HG03066 (cell line): Measurements from ENCODE around the gene HTT.

Source experiments
- ATAC-seq: cut with Tn5 transposase; IDR thresholded peaks from one replicate; pipeline ENCODE4 v1.9.1; 2021; ENCODE audit warnings: low read depth; ENCODE audit not compliant: unreplicated experiment

HTT gene

DNA sequence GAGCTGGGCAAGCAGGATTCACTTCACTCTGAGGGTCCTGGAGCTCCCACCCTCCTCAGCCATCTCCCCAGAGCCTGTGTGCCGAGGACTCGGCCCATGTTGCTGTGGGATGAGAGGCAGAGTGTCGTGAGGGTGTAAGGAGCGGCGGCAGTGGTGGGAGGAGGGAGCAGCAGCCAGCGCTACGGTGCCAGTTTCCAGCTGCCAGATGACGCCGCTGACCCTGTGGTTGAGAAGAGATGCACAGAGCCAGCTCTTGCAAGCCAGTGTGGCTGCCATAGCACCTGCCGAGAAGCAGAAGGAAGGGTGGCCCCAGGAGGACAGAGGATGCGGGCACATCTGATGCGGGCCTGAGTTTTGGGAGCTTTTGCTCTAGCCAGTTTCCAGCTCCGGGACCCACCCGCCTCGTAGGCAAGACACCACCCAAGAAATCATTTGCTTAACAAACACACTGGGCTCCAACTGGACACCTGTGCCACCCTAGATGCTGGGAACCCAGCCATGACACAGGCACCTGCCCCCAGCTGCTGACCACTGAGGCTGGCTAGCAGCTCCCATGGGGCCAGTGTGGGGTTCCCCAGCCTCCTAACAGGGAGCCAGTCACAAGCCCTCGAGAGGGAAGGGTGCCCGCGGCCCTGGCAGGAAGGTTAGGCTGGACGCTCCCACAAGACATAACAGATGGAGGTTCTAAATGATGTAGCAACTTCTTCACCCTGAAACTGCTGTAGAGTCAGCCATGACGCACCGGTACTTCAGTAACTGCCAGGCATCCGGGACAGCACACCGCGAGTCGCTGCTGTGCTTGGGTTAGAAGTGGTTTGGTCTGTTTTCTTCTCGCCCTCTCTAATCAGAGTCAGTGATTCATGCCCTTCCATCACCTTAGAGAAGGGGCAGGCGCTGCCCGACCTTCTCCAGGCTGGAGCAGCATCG is 183.3 kb downstream of the HTT start:
- no peak for ATAC-seq

DNA sequence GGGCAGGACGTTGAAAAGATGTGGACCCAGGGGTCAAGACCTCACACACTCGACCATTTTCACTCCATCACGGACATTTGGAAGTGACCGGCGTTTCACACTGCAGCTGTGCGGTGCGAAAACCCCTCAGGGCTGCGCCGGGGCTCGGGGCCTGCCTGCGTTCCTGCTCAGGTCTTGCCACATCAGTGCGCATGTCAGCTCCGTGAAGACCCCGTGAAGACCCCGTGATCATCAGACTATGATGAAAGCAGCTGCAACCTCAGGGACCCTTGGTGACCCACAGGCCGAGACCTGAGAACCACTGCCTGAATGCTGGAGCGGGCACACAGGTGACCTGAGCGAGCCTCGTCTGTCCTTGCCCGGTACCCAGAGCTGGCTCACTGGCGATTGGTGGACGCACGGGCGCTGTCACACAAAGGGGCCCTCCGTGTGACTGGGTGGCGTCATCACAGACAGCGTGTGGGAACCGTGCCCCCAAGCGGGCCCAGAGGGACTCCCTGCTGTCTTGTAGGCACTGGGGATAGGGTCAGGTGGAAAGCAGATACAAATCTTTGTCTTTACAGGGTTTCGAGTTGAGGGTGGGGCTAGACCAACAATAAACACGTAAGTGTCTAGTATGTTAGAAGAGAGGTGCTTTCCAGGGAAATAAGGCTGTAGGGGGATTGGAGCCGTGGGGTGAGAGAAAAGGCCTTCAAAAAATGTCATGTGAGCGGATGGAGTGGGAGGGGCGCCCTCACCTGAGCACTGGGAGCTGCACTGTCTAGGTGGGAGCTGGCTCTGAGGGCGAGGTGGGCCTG is 187.1 kb downstream of the HTT start:
- ATAC-seq = no peak

DNA sequence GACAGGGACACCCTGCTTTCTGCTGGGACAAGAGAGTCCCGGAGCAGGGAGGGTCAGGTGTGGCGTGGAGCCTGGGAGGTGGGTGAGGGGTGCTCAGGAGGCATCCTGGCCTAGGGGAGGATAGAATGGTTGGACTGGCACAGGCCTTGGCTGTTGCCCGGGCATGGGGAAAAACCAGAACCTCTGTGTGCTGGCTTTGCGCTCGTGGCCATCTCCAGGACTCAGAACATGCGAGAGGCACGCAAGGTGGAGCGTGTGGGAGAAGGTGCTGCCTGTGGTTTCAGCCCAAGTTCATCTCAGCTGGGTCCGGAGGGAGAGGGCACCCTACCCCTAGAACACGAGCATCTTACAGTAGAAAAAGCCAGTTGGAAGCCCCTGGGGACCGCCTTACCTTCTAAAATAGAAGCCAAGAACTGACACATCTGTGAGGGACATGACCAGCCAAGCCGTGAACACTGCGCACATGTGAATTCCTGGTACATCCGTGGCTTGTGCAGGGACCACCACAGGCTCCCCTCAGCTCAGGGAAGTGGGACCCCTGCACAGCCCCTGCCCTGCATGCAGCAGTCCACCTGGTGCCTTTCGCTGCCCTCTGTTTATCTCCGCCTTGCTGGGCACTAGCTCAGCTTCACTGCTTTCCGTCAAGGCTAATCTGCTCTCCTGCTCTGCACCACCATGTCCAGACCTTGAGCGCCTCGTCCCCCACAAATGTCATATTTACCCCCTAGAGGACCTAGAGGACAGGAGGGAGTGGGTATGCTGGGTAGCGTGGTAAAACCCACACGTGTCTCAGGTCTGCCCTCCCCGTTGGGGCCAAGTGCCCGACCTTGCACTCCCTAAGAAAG is 187.9 kb downstream of the HTT start:
- no peak for ATAC-seq

DNA sequence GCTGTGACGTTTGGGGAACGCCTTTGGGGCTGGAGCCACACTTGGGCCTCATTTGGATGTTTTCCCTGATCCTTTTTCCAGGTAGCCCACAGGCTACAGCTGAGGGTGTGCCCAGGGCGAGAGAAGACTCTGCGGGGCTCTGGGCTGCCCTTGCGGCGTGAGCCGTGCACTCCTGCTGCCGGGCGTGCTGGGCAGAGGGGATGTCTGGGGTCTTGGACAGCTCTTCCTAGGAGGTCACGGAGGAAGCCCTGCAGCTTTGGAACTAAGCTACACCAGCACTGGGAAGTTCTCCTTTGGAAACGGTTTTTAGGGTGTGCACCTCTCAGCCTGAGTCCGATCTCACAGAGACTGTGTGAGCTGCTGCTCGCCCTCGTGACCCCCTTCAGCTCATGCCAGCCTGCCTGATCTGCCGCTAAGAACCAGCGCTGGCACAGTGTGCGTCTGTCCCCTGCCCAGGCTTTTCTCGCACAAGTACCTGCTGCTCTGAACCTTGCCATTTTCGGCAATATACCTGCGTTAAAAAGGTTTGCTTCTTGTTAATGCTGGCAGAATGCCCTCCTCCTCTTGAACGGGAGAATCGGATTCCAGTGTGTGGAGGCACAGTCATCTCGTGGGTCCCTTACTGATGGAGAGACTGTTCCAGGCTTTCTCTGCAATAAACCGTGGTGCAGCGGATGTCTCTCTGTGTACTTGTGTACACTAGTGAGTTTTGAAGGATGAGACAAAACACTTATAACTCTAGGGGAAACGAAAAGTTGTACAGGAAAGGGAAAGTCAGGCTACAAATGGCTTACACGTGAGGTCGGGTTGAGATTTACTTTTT is 188.8 kb downstream of the HTT start:
- ATAC-seq = no peak

DNA sequence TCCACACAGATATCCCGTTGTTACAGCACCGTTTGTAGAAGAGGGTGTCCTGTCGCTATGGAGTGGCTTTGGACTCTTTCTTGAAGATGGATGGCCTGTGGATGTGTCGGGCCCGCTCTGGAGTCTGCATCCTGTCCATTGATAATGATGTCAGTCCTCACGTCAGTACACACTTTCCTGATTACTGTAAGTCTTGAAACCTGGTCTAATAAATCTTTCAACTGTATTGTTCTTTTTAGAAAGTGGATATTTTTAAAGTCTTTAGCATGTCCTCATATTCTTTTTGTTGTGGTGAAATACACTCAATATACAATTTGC is 189.4 kb downstream of the HTT start:
- ATAC-seq = no peak

DNA sequence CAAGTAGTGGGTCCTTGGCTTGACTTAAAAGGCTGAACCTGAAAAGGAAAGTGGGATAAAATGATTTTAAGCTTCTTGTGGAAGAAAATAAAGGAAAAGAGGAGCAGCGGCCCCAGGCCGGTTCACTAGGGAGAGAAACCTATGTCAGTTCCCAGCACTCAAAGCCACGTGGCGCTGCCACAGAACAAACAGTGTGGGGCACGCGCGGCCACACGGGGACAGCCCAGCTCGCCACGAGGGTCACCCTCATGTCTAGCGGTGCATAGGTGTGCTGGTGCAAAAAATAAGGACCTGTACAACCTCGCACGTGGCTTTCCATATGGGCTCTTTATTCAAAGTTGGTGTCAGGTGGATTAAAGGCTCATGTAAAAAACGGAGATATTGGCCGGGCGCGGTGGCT is 191.6 kb downstream of the HTT start:
- no peak for ATAC-seq

DNA sequence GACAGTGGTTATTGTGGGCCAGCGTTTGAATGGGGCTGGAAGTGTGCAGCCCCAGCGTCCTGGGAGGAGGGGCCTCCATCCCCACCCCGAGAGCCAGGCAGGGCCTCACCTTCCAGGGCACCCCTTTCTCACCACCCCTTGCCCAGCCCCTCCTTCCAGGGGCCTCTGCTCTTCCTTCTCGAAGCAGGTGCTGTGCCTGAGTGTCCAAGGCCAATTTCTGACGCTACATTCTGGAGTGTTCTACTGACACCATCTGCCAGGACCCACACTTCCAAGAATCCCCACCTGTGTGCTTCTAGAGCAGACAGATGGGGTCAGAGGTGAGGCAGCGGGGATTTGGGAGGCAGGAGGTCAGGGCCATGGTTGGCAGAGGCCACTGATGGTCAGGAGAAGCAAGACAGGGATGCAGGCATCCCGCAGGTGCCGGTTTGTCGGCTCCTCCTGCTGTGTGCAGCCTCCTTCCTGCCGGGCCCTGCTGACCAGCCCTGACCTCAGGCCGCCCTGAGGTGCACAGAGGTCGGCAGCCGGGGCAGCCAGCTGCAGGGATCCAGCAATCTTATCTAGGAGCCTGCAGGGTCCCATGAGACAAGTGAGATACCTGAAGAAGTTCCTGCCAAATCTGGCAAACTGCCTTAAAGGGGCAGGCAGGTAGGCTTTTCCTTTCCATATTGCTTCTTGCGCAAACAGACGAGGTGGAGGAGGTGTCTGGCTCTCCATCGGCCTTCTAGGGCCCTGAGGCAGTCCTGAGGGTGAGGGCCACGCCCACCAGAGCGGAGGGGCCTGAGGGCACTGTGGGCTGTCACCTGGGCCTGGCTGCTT is 193.3 kb downstream of the HTT start:
- ATAC-seq = no peak

DNA sequence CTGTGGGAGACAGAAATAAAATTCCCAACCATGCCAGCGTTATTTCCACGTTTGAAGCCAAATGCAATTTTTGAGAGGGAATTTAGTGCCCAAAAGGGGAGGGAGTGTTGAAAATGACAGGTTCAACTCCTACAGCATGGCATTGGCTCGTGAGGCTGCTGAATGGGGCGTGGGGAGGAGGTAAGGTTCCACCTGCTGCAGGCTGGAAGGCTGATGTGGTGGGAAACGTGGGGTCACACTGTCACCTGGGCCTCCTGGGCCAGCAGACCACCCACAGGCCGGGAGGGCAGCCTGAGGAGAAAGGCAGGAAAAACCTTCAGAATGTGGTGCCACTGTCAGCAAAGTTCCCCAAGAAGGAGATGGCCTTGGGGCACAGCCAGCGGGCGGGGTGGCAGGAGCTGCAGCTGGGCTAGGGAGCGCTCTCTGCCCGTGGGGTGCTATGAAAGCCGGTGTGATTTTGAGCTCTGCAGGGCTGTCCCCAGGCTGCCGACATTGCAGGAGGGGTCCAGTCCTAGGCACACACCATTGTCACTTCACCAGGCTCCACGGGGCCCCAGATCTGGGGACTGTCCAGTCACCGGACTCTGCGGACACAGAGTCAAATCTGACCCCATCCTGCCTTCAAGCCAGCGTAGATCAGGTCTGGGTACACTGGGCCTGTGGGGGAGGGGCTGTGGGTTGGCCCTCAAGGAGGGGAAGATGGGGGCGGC is 194.1 kb downstream of the HTT start:
- no peak for ATAC-seq

DNA sequence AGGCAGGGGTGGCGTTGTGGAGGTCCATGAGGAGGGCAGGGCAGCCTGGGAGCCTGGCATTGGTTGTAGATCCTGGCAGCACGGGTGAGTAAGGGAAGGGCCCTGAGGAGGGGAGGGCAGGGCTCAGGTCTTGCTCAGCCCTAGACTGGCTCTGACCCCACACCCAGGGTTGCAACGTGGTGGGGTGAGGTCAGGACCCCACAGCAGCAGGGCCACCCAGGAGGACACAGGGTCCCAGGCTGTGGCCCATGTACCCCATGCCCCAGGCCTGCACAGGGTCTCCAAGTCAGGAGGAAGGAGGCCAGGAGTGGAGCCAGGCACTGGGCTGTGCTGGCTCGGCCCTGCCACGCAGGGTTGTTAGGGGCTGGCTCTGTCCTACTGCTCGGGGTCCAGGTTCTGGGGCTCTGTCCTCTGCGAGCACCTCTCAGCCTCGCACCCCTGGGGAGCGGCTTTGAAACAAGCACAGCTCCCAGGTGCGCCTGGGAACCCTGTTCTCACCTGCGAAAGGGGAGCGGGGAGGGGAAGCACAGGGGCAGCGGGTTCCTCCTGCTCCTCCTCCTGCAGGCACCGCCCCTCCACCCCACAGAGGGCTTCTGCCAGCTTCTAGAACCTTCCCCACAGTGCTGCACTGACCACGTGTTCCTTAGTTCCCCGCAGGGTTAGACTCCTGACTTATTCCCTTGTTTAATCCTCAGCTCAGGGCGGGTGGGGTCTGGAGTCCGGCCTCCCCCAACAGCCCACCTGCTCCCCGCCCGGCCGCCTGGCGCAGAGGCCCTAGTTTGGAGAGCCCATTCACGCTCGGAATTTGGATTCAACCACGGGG is 194.8 kb downstream of the HTT start:
- ATAC-seq = no peak

DNA sequence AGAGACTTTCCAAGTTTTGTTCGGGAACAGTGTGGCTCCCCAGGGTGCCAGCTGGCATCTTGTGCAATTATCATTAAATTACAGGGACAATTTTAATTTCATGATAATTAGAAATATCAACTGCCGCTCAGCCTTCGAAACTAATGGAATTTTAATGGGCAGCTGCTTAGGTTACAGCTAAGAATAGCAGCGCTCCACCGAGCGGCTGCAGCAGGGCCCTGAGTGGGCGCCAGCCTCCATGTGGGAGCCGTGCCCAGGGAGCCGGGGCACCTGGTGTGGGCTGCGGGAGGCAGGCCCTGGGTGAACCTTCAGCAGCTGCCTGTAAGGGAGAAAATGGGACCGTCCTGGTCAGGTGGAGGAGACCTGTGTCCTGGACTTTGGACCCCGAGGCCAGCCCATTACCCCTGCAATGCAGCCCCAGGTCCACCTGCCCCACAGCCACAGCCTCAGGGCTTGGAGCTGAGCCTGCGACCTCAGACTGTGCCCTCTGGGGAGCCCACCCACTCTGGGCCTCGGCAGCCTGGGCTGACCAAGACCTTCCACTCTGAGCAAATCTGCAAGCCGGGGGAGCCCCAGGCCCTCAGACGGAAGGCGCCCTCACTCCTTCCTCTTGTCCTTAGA is 195.6 kb downstream of the HTT start:
- ATAC-seq = no peak

DNA sequence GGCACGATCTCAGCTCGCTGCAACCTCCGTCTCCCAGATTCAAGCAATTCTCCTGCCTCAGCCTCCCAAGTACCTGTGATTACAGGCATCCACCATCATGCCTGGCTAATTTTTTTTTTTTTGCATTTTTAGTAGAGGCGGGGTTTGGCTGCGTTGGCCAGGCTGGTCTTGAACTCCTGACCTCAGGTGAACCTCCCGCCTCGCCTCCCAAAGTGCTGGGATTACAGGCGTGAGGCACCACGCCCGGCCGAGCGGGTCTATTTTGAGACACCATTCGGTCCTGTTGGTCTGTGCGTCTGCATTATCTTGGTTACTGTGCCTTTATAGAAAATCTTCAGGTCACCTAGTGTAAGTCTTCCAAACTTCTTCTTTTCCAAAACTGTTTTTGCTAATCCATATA is 196.7 kb downstream of the HTT start:
- no peak for ATAC-seq

DNA sequence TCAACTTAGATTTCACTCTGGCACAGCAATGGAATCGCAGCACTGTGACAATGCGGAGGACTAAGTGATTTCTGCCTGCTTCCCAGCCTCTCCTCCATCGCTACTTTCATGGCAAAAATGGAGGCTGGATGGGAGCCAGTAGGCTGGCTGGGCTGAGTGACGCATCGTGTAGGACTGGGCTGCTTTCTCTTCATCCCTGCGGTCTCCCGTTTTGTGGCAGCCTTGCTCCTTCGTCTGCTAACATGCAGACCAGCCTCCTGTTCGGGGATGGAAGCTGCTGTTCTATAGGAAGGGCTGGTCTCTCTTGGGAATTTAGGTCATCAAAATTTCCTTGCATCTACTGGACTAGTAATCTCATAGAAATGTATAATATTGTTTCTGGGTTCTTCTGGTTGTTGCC is 202.5 kb downstream of the HTT start:
- ATAC-seq = no peak

DNA sequence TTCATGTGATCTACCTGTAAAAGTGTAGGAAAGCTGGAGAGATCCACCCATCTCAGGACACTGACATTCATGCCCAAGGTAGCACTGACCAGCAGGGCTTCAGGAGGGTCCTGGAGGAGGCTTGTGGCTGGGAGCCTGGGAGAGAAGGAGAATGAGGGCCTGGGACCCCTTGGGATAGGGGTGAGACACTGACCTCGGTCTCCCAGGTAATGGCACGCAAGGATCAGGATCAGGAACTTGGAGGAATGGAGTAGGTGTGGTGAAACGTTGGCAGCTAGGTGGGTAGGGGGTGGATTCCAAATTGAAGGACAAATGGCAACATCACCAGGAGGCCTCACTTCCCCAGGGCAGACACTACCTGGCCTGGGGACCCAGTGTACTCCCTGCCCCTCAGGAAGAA is 206.0 kb downstream of the HTT start:
- no peak for ATAC-seq

DNA sequence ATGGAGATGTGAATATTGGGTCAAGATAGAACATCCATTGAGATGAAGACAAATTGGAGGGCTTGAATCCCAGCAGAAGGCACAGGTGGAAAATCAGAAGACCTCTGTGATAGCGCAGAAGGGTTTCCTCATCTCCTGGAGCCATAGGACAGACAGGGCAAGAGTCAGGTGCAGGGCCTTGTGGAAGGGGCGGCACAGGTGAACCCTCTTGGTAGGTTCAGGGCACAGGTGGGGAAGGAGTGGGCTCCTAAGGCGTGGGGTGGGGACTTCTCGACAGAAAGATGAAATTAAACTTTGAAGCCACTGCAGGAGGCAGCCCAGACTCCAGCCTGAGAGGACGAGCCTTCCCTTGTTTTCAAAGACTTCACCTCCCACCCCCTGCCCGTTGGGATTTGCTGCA is 209.0 kb downstream of the HTT start:
- ATAC-seq = no peak

DNA sequence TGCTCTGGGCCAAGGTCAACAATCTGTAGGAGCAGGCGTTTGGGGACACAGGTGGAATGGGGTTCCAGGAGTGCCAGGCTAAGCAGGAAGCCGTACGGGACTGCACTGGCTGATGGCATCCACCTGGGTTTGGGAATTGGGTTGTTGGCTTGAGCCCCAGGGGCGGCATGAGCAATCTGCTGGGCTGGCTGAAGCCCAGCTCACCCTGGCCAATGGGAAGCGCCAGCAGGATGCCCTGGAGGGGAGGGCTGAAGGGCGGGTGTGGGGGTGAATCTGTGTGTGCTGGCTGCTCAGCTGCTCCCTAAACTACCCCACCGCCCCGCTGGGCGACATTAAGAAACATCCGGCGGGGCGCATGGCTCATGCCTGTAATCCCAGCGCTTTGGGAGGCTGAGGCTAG is 209.4 kb downstream of the HTT start:
- ATAC-seq = no peak

DNA sequence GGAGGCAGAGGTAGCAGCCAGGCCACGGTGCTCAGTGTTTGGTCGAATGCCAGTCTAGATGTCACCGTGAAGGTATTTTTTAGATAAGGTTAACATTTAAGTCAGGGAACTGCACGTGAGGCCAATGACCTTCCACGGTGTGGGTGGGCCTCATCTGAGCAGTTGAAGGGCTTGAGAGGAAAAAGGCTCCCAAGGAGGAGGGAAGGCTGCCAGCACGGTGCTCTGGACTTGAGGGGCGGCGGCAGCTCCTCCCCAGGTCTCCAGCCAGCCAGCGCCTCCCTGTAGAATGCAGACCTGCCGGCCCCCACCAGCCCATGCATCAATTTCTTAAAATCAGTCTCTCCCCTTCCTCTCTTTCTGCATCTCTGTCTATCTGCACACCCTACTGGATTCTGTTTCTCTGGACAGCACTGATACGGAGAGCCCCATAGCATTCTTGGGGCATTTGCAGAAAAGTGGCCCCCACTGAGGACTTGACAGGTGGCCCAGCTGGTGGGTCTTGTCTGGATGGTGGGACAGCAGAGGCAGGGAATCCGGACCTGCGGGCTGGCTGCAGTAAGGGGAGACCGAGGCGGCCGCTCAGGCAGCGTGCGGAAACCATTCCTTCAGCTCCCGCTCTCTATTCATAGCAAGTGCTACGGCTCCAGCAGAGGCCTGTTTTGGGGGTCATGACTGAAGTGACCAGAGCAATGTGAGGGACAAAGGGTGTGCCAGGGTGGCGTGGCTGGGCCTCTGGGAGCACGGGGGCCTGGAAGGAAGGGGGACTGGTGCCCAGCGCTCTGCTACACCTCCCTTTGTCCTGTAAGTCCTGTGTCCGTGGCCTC is 210.5 kb downstream of the HTT start:
- no peak for ATAC-seq
